ENCODE results near the gene AXIN1.
"Not testable (repeated sequence)": the region's sequence is repeated elsewhere in the genome, so short reads cannot be mapped to it uniquely, and the experiment has no call there.

The AXIN1 gene

DNA sequence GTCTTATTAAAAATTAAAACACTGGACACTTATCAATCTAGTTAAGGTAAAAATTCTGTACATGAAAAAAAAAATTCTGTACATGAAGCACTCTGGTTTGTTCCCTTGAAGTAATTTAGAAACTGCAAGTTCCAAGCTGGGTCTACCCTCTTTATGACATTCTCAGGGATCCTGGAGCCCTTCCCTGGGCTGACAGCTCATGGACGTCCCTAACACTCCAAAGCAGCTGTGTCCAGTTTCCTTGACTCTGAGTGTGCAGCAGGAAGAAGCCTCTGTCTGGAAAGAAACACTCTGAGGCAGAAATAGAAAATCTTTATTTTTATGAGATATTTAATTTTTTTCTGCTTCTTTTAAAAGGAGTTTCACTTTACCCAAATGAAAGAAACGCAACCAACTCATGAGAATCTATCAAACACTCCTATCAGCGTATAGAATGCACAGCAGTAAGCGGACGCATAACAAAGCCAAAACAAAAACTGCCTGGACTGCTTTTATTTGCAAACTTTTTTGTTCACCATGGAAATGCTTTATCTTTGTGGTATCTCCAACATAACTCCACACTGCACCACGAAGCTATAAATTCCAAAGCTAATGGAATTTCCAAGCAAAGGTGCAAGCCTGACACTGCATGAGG, 21.2 kb downstream of the AXIN1 start:
- DNase-seq = not testable (repeated sequence)

DNA sequence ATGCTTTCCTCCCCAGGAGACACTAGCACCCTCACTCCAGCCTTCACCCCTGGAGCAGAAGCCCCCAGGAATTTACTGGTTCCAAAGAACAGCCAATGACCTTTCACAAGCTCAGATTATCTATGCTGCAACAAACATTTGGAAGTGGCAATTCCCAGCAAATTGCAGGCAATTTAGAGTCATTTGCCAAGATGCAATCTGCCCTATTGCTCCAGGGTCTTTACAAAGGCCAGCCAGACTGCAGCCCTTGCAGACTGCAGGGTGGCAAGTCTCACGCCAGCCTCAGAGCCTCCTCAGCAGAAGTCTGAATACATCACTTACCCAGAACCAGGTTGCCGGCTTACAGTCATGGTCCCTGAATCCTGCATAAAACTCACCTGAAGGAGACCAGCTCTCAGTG, 21.8 kb downstream of the AXIN1 start:
- DNase-seq = no peak

GRCh38 chr16:325375-326145, 27.0 kb downstream of the AXIN1 start:
- no peak for DNase-seq

DNA sequence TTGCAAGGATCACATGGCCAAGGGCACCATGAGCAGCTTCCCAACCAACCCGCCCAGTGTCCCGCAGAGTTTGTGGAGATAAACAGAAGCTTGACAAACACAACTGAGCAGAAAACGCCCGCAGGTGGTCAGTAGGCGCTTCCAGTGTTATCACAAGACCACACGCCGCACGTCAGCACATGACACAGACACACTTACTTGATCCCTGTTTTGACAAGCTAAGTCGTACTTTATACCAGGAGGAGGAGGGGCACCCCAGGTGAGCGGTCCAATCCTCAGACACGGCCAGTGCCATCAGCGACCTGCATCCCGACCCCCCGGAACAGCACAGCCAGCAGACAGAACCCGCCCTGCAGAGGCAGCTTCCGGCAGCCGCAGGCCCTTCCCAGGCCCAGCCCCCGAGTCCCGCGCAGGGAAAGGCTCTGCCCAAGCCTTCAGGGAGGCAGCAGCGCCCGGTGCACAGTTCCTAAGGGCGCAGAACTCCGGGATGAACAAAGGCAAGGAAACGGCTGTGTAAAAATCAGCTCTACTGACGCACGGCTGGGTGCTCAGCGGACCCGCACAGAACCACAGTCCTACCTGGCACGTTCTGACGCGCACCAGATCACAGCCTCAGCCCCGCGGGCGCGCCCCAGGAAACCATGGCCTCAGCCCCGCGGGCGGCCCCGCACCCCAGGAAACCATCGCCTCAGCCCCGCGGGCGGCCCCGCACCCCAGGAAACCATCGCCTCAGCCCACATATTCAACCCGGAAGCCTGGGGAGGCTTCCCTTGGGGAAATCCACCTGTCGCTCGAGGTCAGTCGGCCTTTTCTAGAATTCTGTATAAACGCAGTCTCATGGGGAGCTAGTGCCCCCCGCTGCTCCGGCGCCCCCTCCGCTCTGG, 27.8 kb downstream of the AXIN1 start:
- DNase-seq = no peak

GRCh38 chr16:324201-324450, 28.4 kb downstream of the AXIN1 start:
- no peak for DNase-seq

DNA sequence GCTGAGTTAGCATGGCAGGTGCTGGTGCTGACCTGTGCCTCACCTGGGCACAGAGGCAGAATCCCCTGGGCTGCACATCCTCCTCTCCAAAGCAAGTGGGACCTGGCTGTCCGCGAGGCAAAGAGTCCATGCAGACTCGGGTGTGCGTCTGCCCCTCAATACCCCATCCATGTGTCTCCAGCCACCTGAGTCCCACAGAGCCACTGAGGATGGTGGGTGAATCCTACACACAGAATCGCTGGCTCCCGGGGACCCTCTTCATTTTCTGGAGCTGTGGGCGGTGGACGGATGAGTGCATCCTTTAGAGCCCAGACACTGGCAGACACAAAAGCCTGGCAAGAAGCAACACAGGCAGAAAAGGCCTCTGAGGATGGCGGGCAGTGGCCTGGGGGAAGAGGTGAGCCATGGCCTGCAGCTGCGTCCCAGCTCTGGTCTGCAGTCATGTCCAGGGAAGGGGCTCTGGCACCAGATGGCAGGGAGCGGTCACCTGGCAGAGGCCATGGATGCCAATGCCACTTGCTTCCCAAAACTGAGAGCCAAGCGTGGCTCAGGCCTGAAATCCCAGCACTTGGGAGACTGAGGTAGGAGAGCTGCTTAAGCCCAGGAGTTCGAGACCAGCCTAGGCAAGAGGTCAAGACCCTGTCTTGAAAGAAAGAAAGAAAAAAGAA, 29.9 kb downstream of the AXIN1 start:
- no peak for DNase-seq

DNA sequence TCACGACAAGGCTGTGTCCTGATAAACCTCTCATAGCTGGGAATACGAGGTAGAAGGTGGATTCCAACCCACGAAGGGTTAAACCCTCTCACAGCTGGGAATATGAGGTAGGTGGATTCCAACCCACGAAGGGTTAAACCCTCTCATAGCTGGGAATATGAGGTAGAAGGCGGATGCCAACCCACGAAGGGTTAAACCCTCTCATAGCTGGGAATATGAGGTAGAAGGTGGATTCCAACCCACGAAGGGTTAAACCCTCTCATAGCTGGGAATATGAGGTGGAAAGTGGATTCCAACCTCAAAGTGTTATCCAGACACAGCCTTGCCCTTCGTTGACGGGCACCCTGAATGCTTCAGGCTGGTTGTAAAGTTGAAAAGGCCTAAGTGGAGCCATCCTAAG, 31.0 kb downstream of the AXIN1 start:
- no peak for DNase-seq

DNA sequence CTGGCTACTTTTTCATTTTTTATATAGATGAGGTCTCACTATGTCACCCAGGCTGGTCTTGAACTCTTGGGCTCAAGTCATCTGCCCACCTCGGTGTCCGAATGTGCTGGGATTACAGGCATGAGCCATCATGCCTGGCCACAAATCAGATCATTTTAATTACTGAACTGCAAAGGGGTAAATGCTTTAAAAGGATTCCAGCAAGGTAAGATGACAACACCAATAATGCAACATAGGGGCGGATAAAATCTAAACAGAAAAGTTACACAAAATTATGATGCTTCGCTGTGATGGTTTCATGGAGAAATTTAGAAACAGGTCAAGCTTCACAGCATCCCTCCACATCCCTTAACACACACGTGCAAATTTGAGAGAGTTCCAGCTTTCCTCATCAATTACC, 32.3 kb downstream of the AXIN1 start:
- no peak for DNase-seq

DNA sequence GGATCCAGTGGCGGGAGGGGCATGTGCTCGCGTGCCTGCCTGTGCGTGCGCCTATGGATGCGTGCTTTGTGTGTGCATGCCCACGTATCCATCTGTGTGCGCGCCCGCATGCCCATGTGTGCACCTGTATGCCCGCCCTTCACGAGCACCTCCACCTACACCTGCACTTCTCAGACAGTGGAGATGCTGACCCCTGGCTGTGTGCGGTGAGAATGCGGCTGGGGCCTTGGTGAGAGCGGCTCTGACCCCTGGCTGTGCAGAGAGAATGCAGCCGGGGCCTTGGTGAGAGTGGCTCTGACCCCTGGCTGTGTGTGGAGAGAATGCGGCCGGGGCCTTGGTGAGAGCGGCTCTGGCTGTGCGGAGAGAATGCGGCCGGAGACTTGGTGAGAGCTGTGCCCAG, 33.9 kb downstream of the AXIN1 start:
- no peak for DNase-seq

DNA sequence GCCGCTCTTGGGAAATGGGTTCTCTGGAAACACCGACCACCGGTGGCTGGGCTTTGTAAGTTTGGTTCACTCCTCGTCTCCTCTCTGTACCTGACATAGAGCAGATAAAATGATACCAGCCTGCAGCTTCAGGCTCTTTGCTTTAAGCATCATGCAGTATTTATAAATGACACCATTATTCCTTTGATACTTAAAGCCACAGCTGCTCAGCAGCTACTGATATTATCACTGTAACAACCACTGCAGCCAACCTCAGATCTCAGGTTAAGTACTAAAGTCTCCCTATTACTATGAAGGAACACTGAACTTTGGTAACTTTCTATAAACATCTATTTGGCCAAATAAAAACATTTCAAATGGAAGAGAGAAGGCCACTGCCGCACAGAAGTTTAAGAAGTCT, 34.9 kb downstream of the AXIN1 start:
- no peak for DNase-seq

- DNase-seq = no peak
Observed at GRCh38 chr16:316741-317464, 35.6 kb downstream of the AXIN1 start.

DNA sequence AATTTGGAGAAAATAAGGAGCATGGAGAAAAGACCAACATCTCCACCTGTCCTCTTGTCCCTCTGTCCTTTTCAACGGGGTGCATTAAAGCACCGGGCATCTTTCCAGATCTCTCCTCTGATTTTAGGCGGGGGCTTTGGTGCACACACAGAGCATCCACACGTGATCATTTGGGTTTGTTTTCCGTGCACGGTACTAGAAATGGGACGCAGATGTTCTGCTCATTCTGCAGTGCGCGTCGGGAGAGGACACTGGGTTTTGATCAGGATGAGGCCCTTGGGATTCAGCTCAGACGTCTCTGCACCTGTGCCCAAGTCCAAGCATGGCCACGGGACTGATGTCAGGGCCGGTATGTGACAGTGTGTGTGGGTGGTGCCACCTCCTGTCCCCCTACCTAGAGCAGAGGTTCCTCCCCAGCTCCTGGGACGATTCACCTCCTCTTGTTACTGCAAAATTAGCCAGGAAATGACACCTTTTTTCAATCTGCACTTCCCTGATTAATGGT, 37.7 kb downstream of the AXIN1 start:
- DNase-seq = no peak

- DNase-seq = no peak
Observed at GRCh38 chr16:314351-314750, 38.2 kb downstream of the AXIN1 start.

DNA sequence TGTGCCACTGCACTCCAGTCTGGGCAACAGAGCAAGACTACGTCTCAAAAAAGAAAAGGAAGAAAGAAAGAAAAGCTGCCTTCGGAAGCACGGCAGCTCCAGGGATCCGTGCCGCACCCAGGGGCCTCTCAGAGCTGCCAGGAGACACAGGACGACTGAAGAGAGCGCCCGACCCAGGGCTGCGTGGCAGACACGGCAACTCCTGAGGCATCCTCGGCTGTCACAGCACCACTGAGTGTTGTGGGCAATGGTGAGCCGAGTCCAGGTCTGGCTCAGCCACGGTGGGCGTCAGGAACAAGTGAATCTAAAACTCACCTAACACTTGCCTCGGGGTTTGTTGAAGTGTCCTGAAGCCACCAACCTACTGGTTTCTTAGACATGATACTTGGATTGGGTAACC, 40.8 kb downstream of the AXIN1 start:
- DNase-seq = no peak

DNA sequence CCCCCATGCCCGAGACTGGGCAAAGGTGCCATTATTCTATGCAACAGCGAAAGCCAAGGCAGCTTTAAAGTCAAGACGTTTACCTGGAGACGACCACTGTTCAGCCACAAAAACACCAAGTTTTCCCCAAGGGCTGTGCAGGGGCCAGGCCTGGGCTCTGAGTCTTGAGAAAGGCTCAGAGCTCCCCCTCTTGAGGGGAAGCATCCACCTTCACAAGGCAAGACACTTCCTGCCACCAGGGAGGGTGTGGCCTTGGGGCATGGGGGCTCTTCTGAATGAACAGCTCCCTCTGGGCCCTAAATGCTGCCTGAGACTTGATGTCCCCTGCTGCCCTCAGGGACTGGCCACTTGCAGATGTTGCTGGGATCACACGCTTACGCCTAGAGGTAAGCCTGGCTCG, 43.0 kb downstream of the AXIN1 start:
- no peak for DNase-seq

DNA sequence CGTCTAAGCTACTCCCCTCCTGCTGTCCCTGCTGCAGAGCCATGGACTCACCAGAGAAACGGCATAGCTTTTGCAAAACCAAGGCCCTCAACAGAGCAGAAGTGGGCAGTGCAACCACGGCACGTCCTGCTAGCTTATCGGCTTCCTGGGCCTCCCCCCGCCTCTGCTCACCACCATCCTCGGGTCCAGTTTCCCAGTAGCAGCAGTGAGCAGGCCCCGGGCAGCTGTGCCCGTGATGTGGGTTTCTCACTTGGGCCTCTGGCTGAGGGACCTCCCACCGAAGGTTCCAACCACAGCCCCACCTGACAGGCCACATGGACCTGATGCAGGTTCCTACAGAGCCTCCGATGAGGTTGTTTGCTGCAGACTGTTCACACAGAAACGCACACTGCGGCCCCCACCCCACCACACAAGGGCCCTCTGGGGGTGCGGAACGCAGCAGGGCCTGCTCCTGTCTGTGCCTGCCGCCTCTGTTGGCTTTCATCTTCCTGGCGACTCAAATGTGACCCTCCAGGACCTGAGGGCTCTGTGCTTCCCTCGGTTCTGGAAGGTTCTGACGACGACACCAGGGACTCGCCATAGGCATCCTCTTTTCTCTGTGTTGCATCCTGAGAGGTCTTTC, 44.7 kb downstream of the AXIN1 start:
- no peak for DNase-seq

DNA sequence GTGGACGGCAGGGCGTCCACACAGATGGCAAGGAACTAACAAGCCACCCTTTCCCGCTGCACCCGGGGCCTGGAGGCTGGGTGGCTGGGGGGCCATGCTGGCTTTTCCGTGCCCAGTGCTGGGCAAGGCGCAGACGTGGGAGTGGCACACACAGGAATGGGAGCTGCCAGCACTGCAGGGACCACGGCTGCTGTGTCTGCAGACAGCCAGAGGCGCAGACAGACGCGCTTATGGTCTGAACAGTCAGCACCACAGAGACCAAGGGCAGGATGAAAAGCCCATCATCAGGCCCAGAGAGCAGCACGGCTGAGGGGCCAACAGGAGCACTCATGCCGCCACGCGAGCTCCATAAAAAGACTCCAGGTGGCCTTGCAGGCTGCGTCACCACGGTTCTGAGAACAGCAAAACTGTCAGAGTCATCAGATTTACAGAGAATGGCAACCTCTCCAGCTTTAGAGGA, 45.6 kb downstream of the AXIN1 start:
- DNase-seq = peak; percentile 20

- DNase-seq = peak; percentile 52
Observed at GRCh38 chr16:305916-306626, 46.5 kb downstream of the AXIN1 start.

- DNase-seq = no peak
Observed at GRCh38 chr16:303760-304505, 48.6 kb downstream of the AXIN1 start.

DNA sequence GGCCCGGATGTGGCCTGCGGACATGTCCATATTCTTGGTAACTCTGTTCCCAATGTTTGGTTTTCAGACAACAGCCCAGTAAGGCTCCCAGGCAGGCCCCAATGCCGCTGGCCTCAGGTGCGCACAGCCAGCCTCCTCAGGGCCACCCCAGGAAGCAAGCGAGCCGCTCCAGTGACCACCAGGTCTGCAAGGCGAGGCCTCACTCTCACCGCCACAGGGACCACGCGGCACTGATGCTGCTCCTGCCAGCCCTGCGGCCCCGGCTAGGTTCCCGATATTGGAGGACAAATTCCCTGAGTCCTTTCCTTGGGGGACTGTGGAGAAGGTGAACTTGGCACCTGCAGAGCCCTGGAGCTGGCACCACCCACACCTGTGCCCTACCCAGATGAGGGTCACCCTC, 50.6 kb downstream of the AXIN1 start:
- no peak for DNase-seq

- no peak for DNase-seq
Observed at GRCh38 chr16:301235-301634, 51.3 kb downstream of the AXIN1 start.
